HG03565 (cell line): ENCODE results near the gene ZNF343.

Experiments used
- ATAC-seq: cut with Tn5 transposase; IDR thresholded peaks from one replicate; pipeline ENCODE4 v1.9.1; 2021; ENCODE audit warnings: mild to moderate bottlenecking, moderate library complexity; ENCODE audit not compliant: unreplicated experiment

The ZNF343 gene

DNA sequence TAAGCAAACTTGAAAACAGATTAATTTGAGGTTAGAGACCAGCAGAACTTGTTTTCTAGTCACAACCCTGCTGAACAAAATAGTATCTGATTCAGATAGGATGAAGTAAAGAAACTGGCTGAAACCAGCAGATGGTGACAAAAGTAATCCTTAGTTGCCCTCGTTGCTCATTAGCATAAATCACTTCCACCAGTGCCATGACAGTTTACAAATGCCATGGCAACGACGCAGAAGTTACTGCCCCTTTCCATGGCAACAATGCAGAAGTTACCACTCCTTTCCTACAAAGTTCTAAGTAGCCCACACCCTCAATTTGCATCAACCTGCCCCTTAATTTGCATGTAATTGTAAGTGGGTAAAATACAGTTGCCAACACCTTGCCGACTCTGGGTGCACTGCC is 61.9 kb downstream of the ZNF343 start:
- ATAC-seq, result no peak
